ENCODE results near the gene ESR1. TPM values are rescaled to one million over a fixed set of nuclear protein-coding genes. Genes with fewer than 3 reads are reported as not detected.

Gene ESR1
- total and polyA plus RNA-seq, 2 donors (not counting 3 experiments of a cell fraction or from before 2014, with no cell fraction given) = 0.01 TPM; not detected in 1

GRCh38 chr6:152050451-152051195, 243.1 kb downstream of the ESR1 start:
- H3K9me1 ChIP-seq (replicated peaks; ENCODE audit: control insufficient read depth, extremely low read depth, insufficient read depth, low read length) = no peaks in the 10 kb centered on the region
- FAIRE-seq (no peak), DNase-seq (ENCODE audit: low read depth, low spot score) (no peak)
- no peaks in the 10 kb centered on the region for H3K9me3 ChIP-seq (replicated peaks; ENCODE audit: control insufficient read depth, insufficient read depth, low read length)
- H3K4me1 ChIP-seq (ENCODE audit: control insufficient read depth, extremely low read depth, insufficient read depth, low read length) = no peaks in the 10 kb centered on the region
- ChIA-PET POLR2A (no interaction called here), CTCF (no interaction called here)
- no peak overlapping the region for H2AFZ ChIP-seq (ENCODE audit: low read depth, low read length)
- H3K36me3 ChIP-seq (ENCODE audit: control insufficient read depth in 2 of 2, extremely low read depth in 1 of 2, insufficient read depth in 2 of 2, low read length in 2 of 2) = no peaks in the 10 kb centered on the region
- H3K4me3 ChIP-seq (replicated peaks in 1 of 3; ENCODE audit: insufficient read depth in 1 of 3, low read depth in 1 of 3, low read length in 3 of 3) = no peak overlapping the region
- H3K79me2 ChIP-seq (ENCODE audit: control insufficient read depth, insufficient read depth, low read length) = no peaks in the 10 kb centered on the region
- dilution Hi-C loops (cut with MboI; ENCODE audit: extremely low pct_ligation_motif_present, low sequenced_read_pairs) (no loop called here), intact Hi-C loops (cut with micrococcal nuclease) (no loop called here)
- no peaks in the 10 kb centered on the region for H4K20me1 ChIP-seq (replicated peaks; ENCODE audit: control insufficient read depth, extremely low read depth, insufficient read depth, low read length)
- peaks cover 2 to 6% of the 10 kb centered on the region in 2 experiments for H3K27me3 ChIP-seq (ENCODE audit: control insufficient read depth in 2 of 2, insufficient read depth in 2 of 2, low read length in 2 of 2)
- no peak for TF ChIP-seq POLR2A (IDR thresholded peaks at IDR 0.05; ENCODE audit: low read depth, low read length)
- no peak for TF ChIP-seq MAX (IDR thresholded peaks at IDR 0.05; ENCODE audit: insufficient read depth, insufficient read length)
- H3K9ac ChIP-seq (replicated peaks; ENCODE audit: extremely low read depth, insufficient read depth, low read length) = no peak overlapping the region
- H3K4me2 ChIP-seq (ENCODE audit: insufficient read depth, low read length) = no peak overlapping the region
- no TSS peak for BruUV-seq (replicated peaks)
- no peak overlapping the region for H3K27ac ChIP-seq (ENCODE audit: insufficient read depth, low read depth, low read length)

DNA sequence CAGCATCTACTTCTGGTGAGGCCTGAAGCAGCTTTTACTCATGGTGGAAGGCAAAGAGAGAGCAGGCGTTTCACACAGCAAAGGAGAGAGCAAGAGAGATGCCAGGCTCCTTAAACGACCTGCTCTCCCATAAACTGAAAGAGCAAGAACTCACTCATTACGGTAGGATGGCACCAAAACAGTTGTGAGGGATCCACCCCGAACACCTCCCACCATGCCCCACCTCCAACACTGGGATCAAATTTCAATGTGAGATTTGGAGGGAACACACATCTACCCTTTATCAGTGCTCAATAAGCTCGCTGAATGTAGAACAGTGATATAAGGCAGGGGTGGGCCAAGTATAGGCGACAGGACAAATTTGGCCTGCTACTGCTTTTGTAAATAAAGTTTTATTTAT, 244.6 kb downstream of the ESR1 start:
- Histone ChIP-seq H4K20me1 (replicated peaks; ENCODE audit: control insufficient read depth, extremely low read depth, insufficient read depth, low read length) (no peaks in the 10 kb centered on the region), H3K9ac (replicated peaks; ENCODE audit: extremely low read depth, insufficient read depth, low read length) (no peak overlapping the region), H3K79me2 (ENCODE audit: control insufficient read depth, insufficient read depth, low read length) (no peaks in the 10 kb centered on the region), H3K9me3 (replicated peaks; ENCODE audit: control insufficient read depth, insufficient read depth, low read length) (no peaks in the 10 kb centered on the region), H3K4me3 (replicated peaks in 1 of 3; ENCODE audit: insufficient read depth in 1 of 3, low read depth in 1 of 3, low read length in 3 of 3) (no peak overlapping the region), H2AFZ (ENCODE audit: low read depth, low read length) (no peak overlapping the region), H3K4me1 (ENCODE audit: control insufficient read depth, extremely low read depth, insufficient read depth, low read length) (no peaks in the 10 kb centered on the region), H3K27ac (ENCODE audit: insufficient read depth, low read depth, low read length) (no peak overlapping the region), H3K36me3 (ENCODE audit: control insufficient read depth in 2 of 2, extremely low read depth in 1 of 2, insufficient read depth in 2 of 2, low read length in 2 of 2) (no peaks in the 10 kb centered on the region), H3K4me2 (ENCODE audit: insufficient read depth, low read length) (no peak overlapping the region), H3K9me1 (replicated peaks; ENCODE audit: control insufficient read depth, extremely low read depth, insufficient read depth, low read length) (no peaks in the 10 kb centered on the region), H3K27me3 (ENCODE audit: control insufficient read depth in 2 of 2, insufficient read depth in 2 of 2, low read length in 2 of 2) (peaks cover 2 to 6% of the 10 kb centered on the region in 2 experiments)
- POLR2A ChIA-PET = no interaction called here
- no TSS peak for BruUV-seq (replicated peaks)
- no peak for FAIRE-seq
- intact Hi-C loops (cut with micrococcal nuclease) (no loop called here), dilution Hi-C loops (cut with MboI; ENCODE audit: extremely low pct_ligation_motif_present, low sequenced_read_pairs) (no loop called here)
- TF ChIP-seq FOS (IDR thresholded peaks at IDR 0.05; ENCODE audit: borderline replicate concordance, insufficient read depth, low read length) = no peak
- no peak for TF ChIP-seq GATA2 (IDR thresholded peaks at IDR 0.05; ENCODE audit: insufficient read depth, insufficient read length, low read depth, low read length)
- no peak for TF ChIP-seq EZH2 (IDR thresholded peaks at IDR 0.05; ENCODE audit: borderline replicate concordance, low read depth, low read length, severe bottlenecking)
- no peak for TF ChIP-seq MYC (IDR thresholded peaks at IDR 0.05; ENCODE audit: low read depth, low read length)
- no peak for TF ChIP-seq JUN (IDR thresholded peaks at IDR 0.05; ENCODE audit: borderline replicate concordance, insufficient read depth, insufficient read length, low read depth)
- no peak for TF ChIP-seq POLR2A (IDR thresholded peaks at IDR 0.05; ENCODE audit: low read depth, low read length)
- no peak for TF ChIP-seq MAX (IDR thresholded peaks at IDR 0.05; ENCODE audit: insufficient read depth, insufficient read length)
- no peak for TF ChIP-seq POLR2AphosphoS5 (IDR thresholded peaks at IDR 0.05; ENCODE audit: insufficient read depth, low read depth, low read length)
- TF ChIP-seq CTCF (IDR thresholded peaks at IDR 0.05; ENCODE audit: extremely low read depth in 1 of 2, insufficient read depth in 1 of 2, low read depth in 1 of 2, low read length in 2 of 2) = no peak
- DNase-seq (ENCODE audit: low read depth, low spot score) = no peak
- CTCF ChIA-PET = no interaction called here
